Breast epithelium (tissue), 4 donors: ENCODE results near the gene KMT2E. TPM values are rescaled to one million over a fixed set of nuclear protein-coding genes. Genes with fewer than 3 reads are reported as not detected.

Experiments
- DNase-seq, 2 donors: peaks; one replicate each; pipeline ENCODE4 v3.0.0-alpha.2; 2019; ENCODE audit warnings: low spot score in 2 of 2
- H3K27ac ChIP-seq, 2 donors: fragments of 200-600 bp; sonication (generic) in 1 of 2; one replicate each; pipeline ENCODE4 v1.5.1; 2016 to 2019; ENCODE audit warnings: mild to moderate bottlenecking in 1 of 2
- H3K27me3 ChIP-seq, 2 donors: fragments of 200-600 bp; sonication (generic) in 1 of 2; one replicate each; pipeline versions ENCODE4 v1.5.1 to v1.6.0; 2017 to 2019; ENCODE audit warnings: control low read depth in 1 of 2, mild to moderate bottlenecking in 1 of 2
- H3K36me3 ChIP-seq: fragments of 200-600 bp; one replicate; pipeline ENCODE4 v1.5.1; 2019
- H3K4me1 ChIP-seq, 2 donors: fragments of 200-600 bp; sonication (generic); one replicate each; pipeline ENCODE4 v1.5.1; 2016 to 2019; ENCODE audit warnings: control low read depth in 1 of 2
- H3K4me3 ChIP-seq, 3 donors: fragments of 200-600 bp; sonication (generic); 1 replicate in 2 of 3; 2 replicates in 1 of 3; pipeline ENCODE4 v1.5.1; 2016 to 2019; ENCODE audit warnings: mild to moderate bottlenecking in 3 of 3, moderate library complexity in 2 of 3
- H3K9me3 ChIP-seq, 2 donors: fragments of 200-600 bp; sonication (generic) in 1 of 2; one replicate each; pipeline ENCODE4 v1.5.1; 2016 to 2019; ENCODE audit warnings: control low read depth in 1 of 2
- CTCF ChIP-seq, 3 donors: fragments of 450-650 bp; IDR thresholded peaks; one replicate each; pipeline ENCODE4 v1.5.1; 2016 to 2017; ENCODE audit warnings: antibody characterized with exemption in 3 of 3, mild to moderate bottlenecking in 3 of 3, moderate library complexity in 3 of 3
- POLR2A ChIP-seq: fragments of 450-650 bp; IDR thresholded peaks from one replicate; pipeline ENCODE4 v1.6.1; 2016; ENCODE audit warnings: antibody characterized with exemption, mild to moderate bottlenecking, moderate library complexity
- POLR2AphosphoS5 ChIP-seq, 3 donors: sonication (generic); formaldehyde crosslinking; IDR thresholded peaks; one replicate each; pipeline ENCODE4 v1.6.1; 2017; ENCODE audit warnings: antibody characterized with exemption in 3 of 3
- intact Hi-C: fragments of 100-400 bp; cut with DNase I; formaldehyde crosslinking; loops from one replicate; pipeline ENCODE4 v1.15.1; 2023; ENCODE audit warnings: low total_unique reads
- total RNA-seq, 3 donors: library from RNA; depleted of rRNA; stranded (reverse); fragments of >200 nt; gene quantifications; one replicate each; pipeline ENCODE4 v1.1.0, GENCODE V29; 2016

KMT2E gene
- total RNA-seq, 3 donors from 2014 or later: 88.2 to 184 (median 168) TPM

GRCh38 chr7:105151152-105151551 is 137.1 kb downstream of the KMT2E start:
- intact Hi-C loops: no loop called here
- Histone ChIP-seq H3K4me1 (no peaks in the 10 kb centered on the region), H3K9me3 (no peaks in the 10 kb centered on the region), H3K27ac (no peak overlapping the region), H3K4me3 (no peak overlapping the region), H3K27me3 (no peaks in the 10 kb centered on the region), H3K36me3 (no peaks in the 10 kb centered on the region)
- no peak for DNase-seq
- TF ChIP-seq POLR2AphosphoS5 (IDR thresholded peaks at IDR 0.05) (no peak), POLR2A (no peak), CTCF (IDR thresholded peaks at IDR 0.05) (no peak)

- Histone ChIP-seq H3K4me3 (no peak overlapping the region), H3K4me1 (no peaks in the 10 kb centered on the region), H3K27me3 (no peaks in the 10 kb centered on the region), H3K36me3 (no peaks in the 10 kb centered on the region), H3K27ac (no peak overlapping the region), H3K9me3 (no peaks in the 10 kb centered on the region)
- TF ChIP-seq POLR2AphosphoS5 (IDR thresholded peaks at IDR 0.05): no peak
- TF ChIP-seq POLR2A: no peak
- no peak for TF ChIP-seq CTCF (IDR thresholded peaks at IDR 0.05)
- intact Hi-C loops: no loop called here
- no peak for DNase-seq
These were observed 139.5 kb downstream of the KMT2E start for GRCh38 chr7:105153531-105153930.

- no peak overlapping the region for H3K27ac ChIP-seq
- no peaks in the 10 kb centered on the region for H3K27me3 ChIP-seq
- H3K4me1 ChIP-seq: no peaks in the 10 kb centered on the region
- TF ChIP-seq POLR2AphosphoS5 (IDR thresholded peaks at IDR 0.05) (no peak), POLR2A (no peak), CTCF (IDR thresholded peaks at IDR 0.05) (no peak)
- H3K4me3 ChIP-seq: no peak overlapping the region
- DNase-seq: no peak
- intact Hi-C loops: no loop called here
- H3K36me3 ChIP-seq: no peaks in the 10 kb centered on the region
- H3K9me3 ChIP-seq: no peaks in the 10 kb centered on the region
These were observed 140.1 kb downstream of the KMT2E start for GRCh38 chr7:105154084-105154483.

GRCh38 chr7:105156731-105157130 is 142.7 kb downstream of the KMT2E start:
- Histone ChIP-seq H3K4me3 (no peak overlapping the region), H3K27ac (no peak overlapping the region), H3K27me3 (no peaks in the 10 kb centered on the region), H3K9me3 (no peaks in the 10 kb centered on the region), H3K36me3 (no peaks in the 10 kb centered on the region), H3K4me1 (no peaks in the 10 kb centered on the region)
- no peak for TF ChIP-seq CTCF (IDR thresholded peaks at IDR 0.05)
- TF ChIP-seq POLR2AphosphoS5 (IDR thresholded peaks at IDR 0.05): no peak
- no peak for TF ChIP-seq POLR2A
- no peak for DNase-seq
- intact Hi-C loops: no loop called here

GRCh38 chr7:105157278-105157677 is 143.3 kb downstream of the KMT2E start:
- DNase-seq: no peak
- TF ChIP-seq POLR2A (no peak), POLR2AphosphoS5 (IDR thresholded peaks at IDR 0.05) (no peak), CTCF (IDR thresholded peaks at IDR 0.05) (no peak)
- H3K4me1 ChIP-seq: no peaks in the 10 kb centered on the region
- no peak overlapping the region for H3K27ac ChIP-seq
- no peaks in the 10 kb centered on the region for H3K27me3 ChIP-seq
- H3K36me3 ChIP-seq: no peaks in the 10 kb centered on the region
- no peaks in the 10 kb centered on the region for H3K9me3 ChIP-seq
- H3K4me3 ChIP-seq: no peak overlapping the region
- intact Hi-C loops: no loop called here
